Stimulated activated CD4-positive, alpha-beta T cell treated with anti-CD3 and anti-CD28 coated beads, Interleukin-1b, Interleukin-23, amount 100 ng/mL, for 4 hours (primary cell): ENCODE data around the gene KRTAP12-2.
"Not testable (repeated sequence)": the region's sequence is repeated elsewhere in the genome, so short reads cannot be mapped to it uniquely, and the experiment has no call there.

Experiments
- DNase-seq, 2 donors: peaks; one replicate each; pipeline ENCODE4 v3.0.0-alpha.2; 2020; ENCODE audit warnings: low read depth in 2 of 2

The KRTAP12-2 gene

GRCh38 chr21:44650265-44650972 lies 16.3 kb downstream of the KRTAP12-2 start:
- no peak for DNase-seq

DNA sequence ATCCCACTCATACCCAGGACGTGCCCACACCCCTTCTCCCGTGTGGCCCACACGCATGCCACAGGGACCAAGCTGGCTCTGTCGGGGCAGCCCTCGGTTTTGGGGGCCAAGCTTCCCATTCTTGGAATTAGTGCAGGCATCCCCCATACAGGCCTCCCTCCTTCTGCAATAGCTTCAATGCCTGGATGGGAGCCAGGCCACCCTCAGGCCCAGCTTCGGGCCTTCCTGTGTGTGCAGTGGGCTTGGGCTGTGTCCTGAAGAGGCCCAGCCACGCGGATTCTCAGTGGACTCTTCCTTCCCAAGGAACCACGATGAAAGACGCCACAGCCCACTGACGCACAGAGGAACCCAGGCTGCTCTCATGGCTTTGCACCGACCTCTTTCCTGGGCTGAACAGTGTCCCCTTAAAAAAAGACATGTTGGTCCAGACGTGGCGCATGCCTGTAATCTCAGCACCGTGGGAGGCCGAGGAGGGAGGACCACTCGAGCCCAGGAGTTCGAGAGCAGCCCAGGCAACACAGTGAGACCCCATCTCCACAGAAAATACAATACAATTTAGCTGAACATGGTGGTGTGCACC lies 17.1 kb downstream of the KRTAP12-2 start:
- DNase-seq = no peak

DNA sequence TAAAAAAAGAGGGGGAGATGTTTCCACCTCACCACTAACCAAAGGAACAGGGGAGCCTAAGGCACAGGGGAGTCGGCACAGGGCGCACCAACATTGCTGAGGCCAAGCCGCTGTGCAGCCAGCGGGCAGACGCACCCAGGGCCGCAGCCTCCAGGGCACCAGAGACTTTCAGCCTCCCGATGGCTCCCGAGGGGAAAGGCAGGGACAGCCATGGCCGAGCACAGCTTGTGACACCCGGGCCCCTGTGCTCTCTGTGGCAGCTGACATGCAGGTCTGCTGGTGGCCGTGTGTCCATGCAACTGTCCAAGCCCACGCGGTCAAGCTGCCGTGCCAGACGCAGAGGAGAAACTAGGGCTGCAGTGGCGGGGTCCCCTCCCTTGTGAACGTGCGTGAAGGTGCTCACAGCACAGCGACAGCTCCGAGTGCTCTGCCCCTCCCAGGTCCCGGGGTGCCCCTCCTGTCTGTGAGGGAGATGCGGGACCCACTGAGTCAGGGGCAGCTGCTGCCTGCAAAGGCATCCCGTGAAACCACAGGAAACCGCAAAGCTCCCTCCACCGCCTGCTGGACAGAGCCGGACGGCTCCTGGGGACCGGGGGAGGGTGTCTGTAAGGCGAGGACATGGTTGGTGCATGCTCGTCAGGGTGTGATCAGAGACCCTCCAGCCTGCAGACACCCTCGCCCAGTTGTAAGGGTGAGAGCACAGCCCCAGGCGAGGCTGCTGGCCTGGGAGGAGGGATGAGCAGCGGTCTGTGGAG lies 18.0 kb downstream of the KRTAP12-2 start:
- no peak for DNase-seq

DNA sequence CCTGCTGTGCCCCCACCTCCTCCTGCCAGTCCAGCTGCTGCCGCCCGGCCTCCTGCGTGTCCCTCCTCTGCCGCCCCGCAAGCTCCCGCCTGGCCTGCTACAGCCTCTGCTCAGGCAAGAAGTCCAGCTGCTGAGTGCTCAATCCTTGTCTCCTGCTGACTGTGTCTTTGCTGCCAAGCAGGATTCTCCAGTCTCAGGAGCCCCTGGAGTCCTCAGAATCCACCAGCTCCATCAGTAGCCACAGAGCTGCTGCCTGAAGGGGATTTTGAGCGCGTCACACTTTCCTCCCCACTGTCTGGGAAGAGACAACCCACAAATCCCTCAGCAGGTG lies 19.5 kb downstream of the KRTAP12-2 start:
- no peak for DNase-seq

GRCh38 chr21:44646366-44647221 lies 20.1 kb downstream of the KRTAP12-2 start, which contains the start of gene KRTAP10-11:
KRTAP10-11 (plus strand) TSS chr21:44646414; CDS start chr21:44646459, 45 bp downstream.
- DNase-seq = not testable (repeated sequence)

DNA sequence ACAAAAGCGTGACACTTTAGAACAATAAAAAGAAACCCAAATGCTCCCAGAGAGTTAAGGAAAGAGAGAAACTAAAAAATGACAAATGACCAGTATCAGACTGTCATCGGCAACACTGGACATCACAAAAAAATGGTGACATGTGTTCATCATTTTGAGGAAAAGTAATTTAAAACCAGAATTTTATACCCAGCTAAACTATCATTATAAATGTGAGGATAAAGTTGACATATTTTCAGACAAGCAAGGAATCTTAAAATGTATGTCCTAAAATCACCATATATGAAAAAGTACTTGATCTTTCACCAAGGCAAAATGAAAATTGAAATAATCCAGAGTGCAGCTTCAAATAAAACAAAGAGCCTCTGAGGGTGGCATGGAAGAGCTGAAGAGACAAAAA lies 21.8 kb downstream of the KRTAP12-2 start:
- DNase-seq = no peak

GRCh38 chr21:44643741-44644310 lies 22.9 kb downstream of the KRTAP12-2 start:
- DNase-seq = no peak

- DNase-seq = no peak
These were observed 26.0 kb downstream of the KRTAP12-2 start for GRCh38 chr21:44640761-44641160.

DNA sequence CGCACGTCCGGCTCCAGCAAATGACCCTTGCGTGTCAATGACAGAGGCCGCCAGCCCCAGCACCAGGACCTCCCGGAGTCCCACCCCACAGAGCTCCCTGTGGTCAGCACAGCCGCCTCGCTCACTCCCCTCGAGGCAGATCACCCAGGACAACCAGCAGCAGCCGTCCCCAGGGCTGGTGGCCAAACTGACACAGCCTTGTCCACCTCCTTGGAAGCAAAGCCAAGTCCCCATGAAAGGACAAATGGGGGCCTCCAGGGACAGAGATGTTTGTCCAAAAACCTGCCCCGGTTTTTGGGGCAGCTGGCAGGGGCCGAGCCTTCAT lies 27.4 kb downstream of the KRTAP12-2 start:
- no peak for DNase-seq

GRCh38 chr21:44638506-44639330 lies 28.0 kb downstream of the KRTAP12-2 start:
- DNase-seq = not testable (repeated sequence)

GRCh38 chr21:44637851-44638348 lies 28.8 kb downstream of the KRTAP12-2 start:
- DNase-seq = not testable (repeated sequence)

GRCh38 chr21:44637018-44637850 lies 29.5 kb downstream of the KRTAP12-2 start, which contains the start of gene KRTAP10-10:
KRTAP10-10 (plus strand) TSS chr21:44637356; CDS start chr21:44637418, 62 bp downstream.
- no peak for DNase-seq

GRCh38 chr21:44636209-44637017 lies 30.3 kb downstream of the KRTAP12-2 start:
- DNase-seq = no peak

DNA sequence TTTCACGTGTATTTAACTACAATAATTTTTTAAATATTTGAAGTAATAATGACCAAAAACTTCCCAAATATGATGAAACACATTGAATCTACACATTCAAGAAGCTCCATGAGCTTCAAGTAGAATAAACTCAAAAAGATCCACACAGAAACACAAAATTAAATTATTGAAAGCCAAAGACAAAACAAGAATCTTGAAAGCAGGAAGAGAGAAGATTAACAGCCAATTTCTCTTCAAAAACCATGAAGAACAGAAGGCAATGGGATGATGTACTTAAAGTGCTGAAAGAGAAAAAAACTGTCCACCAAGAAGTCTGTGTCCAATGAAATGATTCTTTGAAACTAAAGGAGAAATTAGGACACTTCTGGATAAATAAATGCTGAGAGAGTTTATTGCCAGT lies 34.7 kb downstream of the KRTAP12-2 start:
- DNase-seq = no peak

GRCh38 chr21:44630440-44630839 lies 36.3 kb downstream of the KRTAP12-2 start:
- no peak for DNase-seq

DNA sequence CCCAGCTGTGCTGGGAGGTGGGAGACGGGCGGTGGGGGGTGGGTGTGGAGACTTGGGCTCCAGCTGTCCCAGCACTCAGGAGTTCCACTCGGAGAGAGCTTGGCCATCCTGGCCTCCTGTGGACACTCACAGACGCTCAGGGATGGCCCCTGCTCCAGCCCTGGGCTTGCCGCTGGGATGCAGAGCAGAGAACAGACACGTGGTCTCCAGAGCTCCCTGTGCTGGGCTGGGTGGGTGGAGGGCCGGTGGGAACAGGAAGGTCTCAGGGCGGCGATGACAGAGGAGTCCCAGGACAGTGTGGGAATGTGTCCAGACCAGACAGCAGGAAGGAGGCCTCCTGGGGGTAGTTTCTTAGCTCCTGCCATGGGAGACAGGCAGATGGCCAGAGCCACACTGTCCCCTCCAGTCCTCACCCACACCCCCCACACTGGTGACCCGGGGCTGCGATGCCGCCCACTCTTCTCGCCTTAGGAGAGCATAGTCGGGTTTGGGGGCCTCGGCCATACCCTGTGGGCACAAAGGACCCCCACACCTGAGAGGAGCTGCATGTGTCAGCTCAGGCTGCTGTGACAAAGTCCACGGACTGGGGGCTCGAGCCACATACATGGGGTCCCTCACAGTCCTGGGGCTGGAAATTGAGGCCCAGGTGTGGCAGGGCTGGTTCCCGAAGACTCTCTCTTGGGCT lies 37.9 kb downstream of the KRTAP12-2 start:
- DNase-seq = no peak

DNA sequence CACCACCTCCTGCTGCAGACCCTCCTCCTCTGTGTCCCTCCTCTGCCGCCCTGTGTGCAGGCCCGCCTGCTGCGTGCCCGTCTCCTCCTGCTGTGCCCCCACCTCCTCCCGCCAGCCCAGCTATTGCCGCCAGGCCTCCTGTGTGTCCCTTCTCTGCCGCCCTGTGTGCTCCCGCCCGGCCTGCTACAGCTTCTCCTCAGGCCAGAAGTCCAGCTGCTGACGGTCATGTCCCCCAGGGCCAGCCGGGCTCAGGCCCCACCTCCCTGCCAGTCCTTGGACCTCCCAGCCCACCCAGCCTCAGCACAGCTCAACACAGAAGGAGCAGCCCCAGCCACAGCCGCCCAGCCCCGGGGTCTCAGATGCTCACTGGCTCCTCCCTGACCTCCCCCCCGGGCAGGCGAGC lies 38.9 kb downstream of the KRTAP12-2 start:
- not testable (repeated sequence) for DNase-seq

DNA sequence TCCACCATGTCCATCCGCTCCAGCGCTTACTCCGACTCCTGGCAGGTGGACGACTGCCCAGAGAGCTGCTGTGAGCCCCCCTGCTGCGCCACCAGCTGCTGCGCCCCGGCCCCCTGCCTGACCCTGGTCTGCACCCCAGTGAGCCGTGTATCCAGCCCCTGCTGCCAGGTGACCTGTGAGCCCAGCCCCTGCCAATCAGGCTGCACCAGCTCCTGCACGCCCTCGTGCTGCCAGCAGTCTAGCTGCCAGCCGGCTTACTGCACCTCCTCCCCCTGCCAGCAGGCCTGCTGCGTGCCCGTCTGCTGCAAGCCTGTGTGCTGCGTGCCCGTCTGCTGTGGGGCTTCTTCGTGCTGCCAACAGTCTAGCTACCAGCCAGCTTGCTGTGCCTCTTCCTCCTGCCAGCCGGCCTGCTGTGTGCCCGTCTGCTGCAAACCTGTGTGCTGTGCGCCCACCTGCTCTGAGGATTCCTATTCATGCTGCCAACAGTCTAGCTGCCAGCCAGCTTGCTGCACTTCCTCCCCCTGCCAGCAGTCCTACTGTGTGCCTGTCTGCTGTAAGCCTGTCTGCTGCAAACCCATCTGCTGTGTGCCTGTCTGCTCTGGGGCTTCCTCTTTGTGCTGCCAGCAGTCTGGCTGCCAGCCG lies 39.4 kb downstream of the KRTAP12-2 start:
- not testable (repeated sequence) for DNase-seq
